ENCODE data around the gene LIMD2. TPM values are rescaled to one million over a fixed set of nuclear protein-coding genes. Genes with fewer than 3 reads are reported as not detected.

Gene LIMD2
- total RNA-seq = 2.0 and 3.3 TPM in 2 replicates

GRCh38 chr17:63699638-63700527 is at the start of gene LIMD2:
Gene LIMD2, minus strand, starts transcription at chr17:63700125. Its CDS starts 827 bp downstream, at chr17:63699298.

GRCh38 chr17:63741408-63742173 is 41.7 kb upstream of the LIMD2 start, which contains the start of gene STRADA:
Gene STRADA, minus strand, starts transcription at chr17:63741799. Its CDS starts 13,430 bp downstream, at chr17:63728369.

Other genes with a start within 250 kb of the LIMD2 start
- gene ACE, start 223.1 kb downstream of the LIMD2 start, total RNA-seq = 12.6 and 18.0 TPM in 2 replicates
- gene KCNH6, start 176.8 kb downstream of the LIMD2 start, total RNA-seq = not detected in 2 replicates
- gene DCAF7, start 149.6 kb downstream of the LIMD2 start, total RNA-seq = 8.2 and 8.8 TPM in 2 replicates
- gene TACO1, start 99.2 kb downstream of the LIMD2 start, total RNA-seq = 12.6 and 14.1 TPM in 2 replicates
- gene MAP3K3, start 77.7 kb downstream of the LIMD2 start, total RNA-seq = 18.3 and 38.5 TPM in 2 replicates
- gene STRADA, start 41.7 kb upstream of the LIMD2 start, total RNA-seq = 17.3 and 19.7 TPM in 2 replicates
- 52.5 and 59.6 TPM in 2 replicates for gene CCDC47, start 73.5 kb upstream of the LIMD2 start, total RNA-seq
- gene DDX42, start 74.0 kb upstream of the LIMD2 start, total RNA-seq = 58.6 and 60.1 TPM in 2 replicates
- gene PSMC5, start 127.3 kb upstream of the LIMD2 start, total RNA-seq = 84.7 and 92.4 TPM in 2 replicates
- 61.0 and 66.5 TPM in 2 replicates for gene FTSJ3, start 127.5 kb upstream of the LIMD2 start, total RNA-seq
- gene SMARCD2, start 142.6 kb upstream of the LIMD2 start, total RNA-seq = 73.2 and 101 TPM in 2 replicates
- gene CSH2, start 173.6 kb upstream of the LIMD2 start, total RNA-seq = not detected in 2 replicates
- gene GH2, start 181.8 kb upstream of the LIMD2 start, total RNA-seq = not detected in 2 replicates
- not detected in 2 replicates for gene CSH1, start 196.4 kb upstream of the LIMD2 start, total RNA-seq
- gene CSHL1, start 211.1 kb upstream of the LIMD2 start, total RNA-seq = 0.16 TPM in 1 of 2 replicates, not detected in the other
- not detected in 2 replicates for gene GH1, start 218.7 kb upstream of the LIMD2 start, total RNA-seq
- 0.09 and 0.16 TPM in 2 replicates for gene CD79B, start 232.2 kb upstream of the LIMD2 start, total RNA-seq